NCI-H1105 (cell line): ENCODE data around the gene NOL4L.
A peak's percentile ranks its signal among the peaks of the same experiment; 100 is the strongest.

Experiments used
- DNase-seq: peaks from one replicate; lab custom pipeline; 2025; lab: John Stamatoyannopoulos, UW

Gene NOL4L

DNA sequence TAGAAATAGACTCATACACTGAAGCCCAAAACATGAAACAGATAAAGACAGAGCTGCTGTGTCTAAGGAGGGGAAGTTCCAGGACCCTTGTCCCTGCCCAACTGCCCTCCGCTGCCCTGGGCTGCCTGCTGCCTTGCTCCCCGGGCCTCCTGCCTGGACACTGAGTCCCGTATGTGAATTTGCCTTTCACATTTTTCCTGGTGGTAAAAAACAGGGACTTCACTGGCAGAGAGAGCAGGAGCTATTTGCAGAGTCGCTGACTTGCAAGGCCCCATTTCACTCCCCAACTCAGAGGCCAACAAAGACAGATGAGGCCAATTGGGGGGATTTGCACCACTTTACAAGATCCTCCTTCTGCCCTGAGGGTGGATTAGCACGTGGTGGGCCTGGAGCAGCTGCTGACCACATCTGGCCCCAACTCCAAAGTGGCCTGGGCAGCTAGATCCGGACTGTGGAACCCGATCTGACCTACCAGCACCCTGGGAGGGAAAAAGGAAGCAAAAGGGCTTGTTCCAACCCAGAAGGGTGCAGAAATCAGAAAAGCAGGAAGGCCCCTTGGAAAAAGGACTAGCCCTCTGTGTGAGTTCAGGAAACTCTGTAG, 61.4 kb downstream of the NOL4L start:
- DNase-seq, result no peak

DNA sequence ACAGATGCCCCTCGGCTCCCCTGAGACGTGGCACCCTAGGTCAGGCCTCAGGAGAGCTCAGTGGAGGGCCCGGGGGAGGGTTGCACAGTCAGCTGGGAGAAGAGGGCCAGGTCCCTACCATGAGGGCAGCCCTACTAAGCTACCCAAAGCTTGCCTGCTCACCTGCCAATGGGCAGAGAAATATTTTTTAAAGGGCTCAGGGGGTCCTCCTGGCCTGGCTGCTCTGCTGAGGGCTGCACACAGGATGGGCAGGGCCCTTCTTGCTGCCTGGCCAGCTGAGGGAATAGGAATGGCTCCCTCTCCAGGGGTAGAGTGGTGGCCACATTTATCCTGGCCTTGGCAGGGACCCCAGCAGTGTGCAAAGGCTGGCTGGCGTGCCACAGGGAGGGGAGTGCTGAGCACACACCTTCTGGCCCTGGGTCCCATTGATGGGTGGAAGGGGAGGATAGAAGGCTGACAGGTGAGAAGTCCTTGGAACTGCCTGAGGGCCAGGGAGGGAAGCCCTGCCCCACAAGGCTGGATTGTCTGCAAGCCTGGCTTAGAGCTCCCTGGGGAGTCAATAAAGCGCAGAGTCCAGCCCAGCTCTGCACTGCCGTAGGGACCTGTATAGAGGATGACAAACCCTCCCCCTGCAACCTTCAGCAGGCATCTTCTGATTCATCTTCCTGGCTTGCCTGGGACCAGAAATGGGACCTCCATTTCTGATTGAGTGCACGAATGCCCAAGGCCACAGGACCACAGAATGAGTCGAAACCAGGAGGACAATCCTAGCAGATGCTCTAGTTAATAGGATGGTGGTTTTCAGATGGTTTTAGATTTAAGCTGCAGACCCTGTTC, 62.1 kb downstream of the NOL4L start:
- DNase-seq, result peak; percentile 16

DNA sequence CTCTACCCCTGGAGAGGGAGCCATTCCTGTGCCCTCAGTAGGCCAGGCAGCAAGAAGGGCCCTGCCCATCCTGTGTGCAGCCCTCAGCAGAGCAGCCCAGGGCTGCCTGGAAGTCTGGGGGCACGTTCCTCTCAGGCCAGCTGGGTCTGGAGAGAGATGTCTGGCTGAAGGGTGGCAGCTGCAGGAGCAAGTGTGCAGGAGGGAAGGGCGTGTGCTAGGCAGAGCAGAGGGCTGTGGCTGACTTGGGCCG, 62.7 kb downstream of the NOL4L start:
- DNase-seq, result no peak

DNA sequence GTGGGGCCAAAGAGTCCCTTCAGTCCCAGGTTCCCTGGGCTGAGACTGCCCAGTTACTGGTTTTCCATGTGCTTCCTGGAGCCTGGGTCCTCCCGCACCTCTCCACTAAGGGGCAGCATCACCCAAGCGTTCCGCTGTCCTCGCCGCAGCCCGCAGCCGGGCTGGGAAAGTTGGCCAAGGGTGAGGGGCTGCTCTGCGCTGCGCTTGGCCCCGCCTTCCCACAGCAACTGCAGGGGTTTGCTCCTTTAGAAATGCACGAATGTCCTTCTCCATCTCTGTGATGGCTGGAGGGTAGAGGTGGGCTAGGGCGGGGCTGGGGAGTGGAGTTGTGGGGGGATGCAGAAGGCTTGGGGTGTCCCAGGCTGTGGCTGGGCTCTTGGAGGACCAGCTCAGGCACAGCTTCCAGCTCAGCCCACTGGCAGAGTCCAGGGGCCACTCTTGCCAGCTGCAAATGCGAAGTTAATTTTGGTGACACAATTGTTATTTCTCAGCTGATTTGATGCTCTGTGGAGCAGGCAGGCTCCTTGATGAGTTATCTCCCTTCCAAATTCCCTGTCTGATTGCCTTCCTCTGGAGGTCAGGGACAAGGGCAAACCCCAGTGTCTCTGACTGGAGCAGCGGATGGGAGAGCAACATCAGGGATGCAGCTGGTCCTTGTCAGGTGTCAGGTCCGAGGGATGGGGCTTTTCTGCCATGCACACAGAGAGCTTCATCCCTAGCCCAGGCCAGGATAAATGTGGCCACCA, 63.2 kb downstream of the NOL4L start:
- peak; percentile 73 for DNase-seq

DNA sequence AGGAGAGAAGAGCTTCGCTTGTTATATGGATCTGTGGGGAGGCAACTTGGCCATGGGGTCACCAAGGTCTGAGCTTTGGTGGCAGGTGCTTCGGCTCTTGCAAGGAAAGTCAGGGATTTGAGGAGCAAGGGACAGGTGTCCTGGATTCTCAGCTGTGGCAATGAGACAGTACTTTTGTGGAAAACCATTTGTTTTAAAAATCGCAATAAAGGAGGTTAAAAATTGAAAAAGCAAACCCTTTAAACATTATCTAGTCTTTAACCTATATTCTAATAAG, 64.3 kb downstream of the NOL4L start:
- no peak for DNase-seq

DNA sequence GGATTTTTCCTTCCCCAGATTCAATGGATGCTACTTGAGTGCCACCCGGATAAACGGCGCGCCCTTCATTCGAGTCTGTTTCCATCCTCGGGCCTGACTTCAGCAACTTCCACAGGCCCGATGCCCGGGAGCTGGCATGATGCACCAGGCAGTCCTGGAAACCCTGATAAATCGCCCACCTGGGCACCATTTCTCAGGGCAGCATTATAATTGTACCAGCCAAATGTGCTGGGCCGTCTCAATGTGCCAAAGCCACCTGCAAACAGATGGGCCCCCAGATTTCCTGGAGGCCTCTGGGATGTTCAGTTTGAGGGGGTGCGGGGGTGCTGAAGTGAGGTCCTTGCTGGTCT, 65.8 kb downstream of the NOL4L start:
- no peak for DNase-seq

DNA sequence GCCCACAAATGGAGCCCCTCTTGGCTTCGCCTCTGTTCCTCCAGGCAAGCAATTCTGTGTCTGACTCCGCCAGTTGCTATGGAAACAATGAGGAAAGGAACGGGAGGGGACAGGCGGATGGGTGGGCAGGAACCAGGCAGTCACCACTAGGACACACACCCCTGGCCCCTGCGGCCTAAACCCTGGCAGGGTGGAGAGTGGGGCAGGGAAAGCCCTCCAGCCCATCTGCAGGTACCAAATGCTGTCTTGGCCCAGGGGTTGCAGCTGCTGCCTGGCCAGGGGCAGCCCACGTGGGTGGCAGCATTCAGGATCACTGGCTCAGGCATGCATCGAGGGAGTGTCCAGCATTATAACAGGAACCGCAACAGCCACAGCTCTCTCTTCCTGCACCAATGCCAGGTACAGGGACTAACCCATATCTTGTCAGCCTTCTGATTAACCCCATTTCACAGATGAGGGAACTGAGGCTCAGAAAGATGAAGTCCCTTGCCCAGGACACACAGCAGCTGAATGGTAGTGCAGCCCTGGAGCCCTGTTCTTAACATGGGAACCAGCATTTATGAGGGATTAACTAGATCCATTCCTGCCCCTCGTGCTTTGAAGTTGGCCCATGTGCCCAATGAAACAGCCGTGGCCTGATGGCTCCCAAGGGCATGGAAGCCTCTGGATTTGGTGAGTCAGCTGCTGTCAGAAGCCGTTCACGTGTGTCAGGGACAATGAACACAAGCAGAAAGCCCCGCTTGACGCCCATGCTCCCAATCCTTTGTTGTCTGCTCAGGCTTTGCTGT, 66.3 kb downstream of the NOL4L start:
- no peak for DNase-seq

DNA sequence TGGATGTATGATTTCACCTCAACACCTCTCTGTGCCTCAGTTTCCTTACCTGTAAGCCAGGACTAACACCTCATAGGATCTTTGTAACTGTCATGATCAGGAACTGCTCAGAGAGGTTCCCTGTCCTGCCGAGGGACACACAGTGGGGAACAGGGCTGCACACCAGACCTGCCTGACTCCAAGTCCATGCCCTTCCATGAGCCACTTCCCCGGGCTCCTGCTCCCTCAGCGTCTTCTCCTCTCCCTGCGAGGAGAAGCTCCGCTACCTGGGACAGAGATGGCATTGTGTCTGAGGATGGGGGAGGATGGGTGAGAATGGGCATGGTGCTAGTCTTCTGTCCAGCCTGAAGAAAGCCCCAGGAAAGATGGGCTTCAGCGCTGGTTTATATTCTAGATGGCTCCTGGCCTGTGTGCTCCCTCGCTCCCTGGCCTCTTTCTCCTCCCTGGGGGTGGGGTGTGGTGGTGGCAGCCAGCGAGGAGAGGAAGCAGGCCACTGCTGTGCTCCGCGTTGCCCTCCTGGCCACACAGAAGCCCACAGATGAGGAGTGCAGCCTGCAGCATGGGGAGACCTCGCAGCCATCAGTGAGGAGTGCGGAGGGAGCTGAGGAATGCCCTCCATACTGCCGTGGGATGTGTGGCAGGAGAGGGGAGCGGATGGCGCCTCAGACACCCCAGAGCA, 67.1 kb downstream of the NOL4L start:
- DNase-seq, result no peak

DNA sequence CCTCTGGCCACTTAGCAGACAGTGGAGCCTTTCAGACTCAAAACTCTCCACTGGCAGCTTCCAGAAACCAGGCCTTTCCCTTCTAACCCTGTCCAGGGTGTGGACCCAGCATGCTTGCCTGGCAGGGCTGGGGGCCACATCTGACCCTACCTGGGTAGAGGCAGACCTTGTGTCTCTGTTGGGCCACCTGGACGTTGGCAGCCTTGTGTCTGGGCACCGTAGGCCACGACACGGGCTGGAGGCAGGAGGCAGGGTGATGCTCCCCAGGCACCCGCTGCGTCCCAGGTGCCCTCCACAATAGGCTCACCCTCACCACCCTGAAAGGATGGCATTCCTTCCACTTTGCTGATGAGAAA, 67.6 kb downstream of the NOL4L start:
- no peak for DNase-seq

DNA sequence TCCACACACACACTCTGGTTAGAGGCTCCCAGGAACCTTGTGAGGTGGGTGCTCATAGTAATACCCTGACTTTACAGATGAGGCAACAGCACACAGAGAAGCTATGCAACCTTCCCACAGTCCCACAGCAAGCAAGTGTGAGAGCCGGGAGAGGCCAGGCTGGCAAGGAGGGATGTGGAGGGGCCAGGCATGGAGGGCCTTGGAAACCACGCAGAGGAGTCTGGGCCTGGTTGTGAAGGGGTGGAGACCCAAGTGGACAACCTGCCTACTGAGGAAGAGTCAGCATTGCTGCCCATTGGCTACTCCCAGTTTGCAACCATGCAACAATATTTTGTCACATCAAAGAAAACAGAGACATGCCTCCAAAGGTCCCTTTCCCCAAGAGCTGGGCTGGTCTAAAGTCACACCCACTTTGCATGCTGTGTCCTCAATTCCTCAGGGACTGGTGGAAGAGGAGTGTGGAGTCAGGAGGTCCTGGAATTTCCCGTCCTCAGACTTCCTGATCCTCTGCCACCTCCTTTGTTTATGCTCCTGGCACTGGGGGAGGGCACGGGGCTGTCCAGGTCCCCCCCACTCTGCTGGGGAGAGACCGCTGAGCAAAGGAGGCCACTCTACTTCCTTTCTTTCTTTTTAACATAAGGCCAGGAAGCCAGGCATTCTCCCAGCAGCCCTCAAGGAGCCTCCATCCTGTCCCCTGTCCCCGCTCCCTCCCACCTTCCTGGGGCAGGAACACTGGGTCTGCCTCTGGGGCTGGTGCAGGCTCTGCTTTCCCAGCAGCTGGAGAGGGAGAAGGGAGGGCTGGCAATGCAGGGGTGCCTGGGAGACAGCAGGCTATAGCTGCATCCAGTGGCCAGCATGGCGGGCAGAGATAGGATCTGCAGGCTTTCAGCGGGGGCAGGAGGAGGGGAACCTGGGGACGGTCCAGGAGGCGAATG, 68.3 kb downstream of the NOL4L start:
- no peak for DNase-seq

DNA sequence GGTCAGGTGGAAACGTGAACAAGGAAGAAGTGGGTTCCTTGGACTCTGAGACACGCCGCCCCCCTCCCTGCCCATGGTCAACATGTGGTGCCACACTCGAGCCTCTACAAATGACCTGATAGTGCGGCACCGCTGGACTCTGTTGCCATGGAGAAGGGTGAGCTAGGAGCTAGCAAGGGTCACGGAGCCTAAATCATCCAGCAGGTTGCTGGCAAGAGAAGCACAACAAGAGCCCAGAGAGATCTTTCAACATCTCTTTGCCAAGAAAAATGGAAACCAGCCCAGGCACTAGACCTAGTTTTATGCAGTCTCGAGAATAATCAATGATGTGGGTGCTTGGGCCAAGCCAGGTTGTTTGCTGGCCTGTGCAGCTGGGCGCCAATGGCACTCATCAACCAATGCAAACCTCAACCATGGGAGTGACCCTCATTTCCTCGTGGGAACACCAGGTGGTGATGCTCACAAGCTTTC, 69.5 kb downstream of the NOL4L start:
- DNase-seq, result no peak

DNA sequence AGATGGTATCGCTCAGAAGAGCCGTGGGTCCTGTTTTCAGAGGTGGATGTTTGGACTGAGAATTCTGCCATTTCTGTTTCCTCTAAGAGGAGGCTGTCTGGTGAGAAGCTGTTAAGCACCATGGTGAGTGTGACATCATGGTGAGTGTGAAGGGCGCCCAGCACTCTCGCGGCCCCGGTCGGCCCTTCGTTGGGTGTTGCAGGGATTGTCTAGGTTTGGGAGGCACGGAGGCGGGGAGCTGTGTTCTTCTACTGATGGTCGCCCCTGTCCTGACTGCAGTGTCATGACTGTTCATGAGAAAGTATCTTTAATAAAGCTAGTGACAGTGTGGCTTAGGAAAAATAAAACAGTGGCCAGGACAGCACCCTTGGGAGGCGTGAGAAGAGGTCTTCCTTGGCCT, 70.4 kb downstream of the NOL4L start:
- no peak for DNase-seq

DNA sequence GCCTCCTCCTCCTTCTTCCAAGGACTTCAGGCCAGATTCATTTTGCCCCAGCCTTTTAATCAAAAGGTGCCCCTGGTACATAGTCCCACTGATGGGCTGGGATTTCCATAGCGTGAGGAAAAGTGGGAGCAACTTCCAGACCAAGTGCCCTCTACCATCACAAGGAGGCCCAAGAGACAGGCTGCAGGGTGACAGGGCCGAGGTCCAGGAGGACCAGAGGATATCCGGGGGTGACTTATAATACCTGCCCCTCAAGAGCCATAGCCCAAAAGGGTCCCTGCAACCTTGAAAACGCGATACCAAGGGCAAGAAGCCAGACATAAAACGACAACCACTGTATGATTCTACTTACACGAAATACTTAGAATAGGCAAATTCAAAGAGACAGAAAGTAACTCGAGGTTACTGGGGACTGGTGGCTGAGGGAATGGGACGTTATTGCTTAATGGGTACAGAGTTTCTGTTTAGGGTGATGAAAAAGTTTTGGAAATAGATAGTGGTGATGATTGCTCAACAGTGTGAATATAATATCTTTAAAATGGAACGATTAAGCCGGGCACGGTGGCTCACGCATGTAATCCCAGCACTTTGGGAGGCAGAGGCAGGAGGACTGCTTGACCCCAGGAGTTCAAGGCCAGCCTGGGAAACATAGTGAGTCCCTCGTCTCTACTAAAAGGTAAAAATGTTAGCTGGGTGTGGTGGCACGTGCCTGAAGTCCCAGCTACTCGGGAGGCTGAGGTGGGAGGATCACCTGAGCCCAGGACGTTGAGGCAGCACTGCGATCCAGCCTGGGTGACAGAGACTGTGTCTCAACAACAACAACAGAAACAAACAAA, 71.9 kb downstream of the NOL4L start:
- DNase-seq, result no peak

DNA sequence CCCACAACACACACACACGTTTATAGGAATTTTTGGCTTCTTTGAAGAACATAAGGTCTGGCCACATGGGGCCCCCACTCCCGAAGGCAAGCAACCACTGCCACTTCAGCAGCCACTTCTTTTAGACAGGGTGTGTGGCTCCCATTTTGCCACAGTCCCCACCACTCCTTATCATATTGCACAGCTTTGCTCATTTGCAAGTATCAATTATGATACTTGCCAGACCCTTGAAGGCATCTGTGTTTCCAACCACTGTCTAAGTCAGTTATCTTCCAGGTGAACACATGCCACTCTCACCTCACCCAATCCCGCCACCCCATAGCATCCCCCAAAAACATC, 73.1 kb downstream of the NOL4L start:
- DNase-seq, result no peak

DNA sequence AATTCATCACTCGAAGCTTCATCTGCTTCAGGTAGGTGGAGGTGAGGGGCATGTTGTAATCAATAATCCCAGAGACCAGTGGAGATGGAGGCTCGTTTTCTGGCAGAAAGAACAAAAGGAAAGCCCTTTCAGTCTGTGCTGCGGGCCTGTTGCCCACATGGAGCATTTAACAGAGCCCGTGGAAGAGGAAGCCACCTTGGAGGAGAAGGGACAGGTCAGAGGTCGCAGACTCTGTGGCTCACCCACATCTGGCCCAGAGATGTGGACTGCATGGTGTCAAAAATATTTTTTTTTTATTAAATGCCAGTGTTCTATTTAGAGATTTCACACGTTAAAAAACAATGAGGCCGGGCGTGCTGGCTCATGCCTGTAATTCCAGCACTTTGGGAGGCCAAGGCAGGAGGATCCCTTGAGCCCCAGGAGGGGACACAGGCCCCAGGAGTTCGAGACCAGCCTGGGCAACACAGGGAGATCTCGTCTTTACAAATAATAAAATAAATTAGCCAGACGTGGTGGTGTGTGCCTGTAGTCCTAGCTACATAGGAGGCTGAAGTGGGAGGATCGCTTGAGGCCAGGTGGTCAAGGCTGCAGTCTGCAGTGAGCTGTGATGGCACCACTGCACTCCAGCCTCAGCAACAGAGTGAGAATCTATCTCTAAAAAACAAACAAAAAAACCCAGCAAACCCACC, 73.6 kb downstream of the NOL4L start:
- no peak for DNase-seq

DNA sequence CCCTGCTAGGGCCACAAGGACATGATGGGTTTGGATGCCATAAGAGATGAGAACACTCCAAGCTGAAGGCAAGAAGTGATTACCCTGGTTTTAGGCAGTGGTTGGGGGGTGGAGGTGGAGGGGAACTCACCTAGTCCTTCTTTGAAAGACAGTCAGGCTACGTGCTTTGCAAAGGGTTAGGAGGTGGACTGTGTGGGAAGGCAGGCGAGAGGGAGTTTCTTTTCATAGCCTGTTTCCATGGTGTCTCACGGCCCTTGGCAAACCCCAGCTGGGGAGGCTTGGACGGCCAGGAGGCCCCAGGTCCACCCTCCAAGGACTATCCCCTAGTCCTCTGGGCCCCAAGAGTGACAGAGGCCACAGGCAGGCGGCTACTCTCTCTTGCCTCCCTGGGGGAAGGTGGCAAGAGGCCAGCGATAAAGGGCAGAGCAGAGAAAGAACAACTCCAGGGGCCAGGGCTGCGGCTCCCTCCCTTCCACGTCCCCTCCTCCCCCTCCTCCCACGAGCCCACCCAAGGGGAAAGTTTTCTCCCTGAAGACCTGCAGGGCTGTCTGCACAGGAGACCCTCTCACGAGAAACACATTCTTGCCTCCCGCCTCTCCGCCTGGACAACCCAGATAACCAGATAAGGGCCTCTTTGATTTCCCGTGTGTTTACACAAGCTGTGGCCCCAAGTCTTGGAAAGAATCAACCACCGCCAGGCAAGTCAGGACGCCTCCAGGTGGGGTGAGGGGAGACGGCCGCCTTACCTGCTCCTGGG, 74.4 kb downstream of the NOL4L start:
- DNase-seq, result peak; percentile 40

DNA sequence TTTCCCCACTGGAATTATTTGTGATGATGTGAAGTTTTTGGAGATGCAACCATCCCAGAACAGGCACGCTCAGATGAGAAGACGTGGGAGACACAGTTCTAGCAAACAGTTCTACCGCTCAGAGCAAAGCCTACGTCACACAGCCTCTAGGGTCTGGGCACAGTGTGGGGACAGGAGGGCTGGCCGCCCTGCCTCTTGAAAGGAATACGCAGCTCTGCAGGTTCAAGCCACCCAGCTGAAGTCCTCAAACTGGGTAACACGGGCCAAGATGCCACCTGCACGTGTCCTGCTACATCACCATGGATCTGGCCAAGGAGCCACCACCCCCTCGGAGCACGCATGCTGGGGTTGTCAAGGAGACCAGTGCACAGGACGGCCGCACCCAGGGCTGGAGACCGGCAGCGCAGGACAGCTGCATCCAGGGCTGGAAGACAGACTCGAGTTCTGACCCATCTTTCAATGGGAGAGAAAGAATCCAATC, 75.0 kb downstream of the NOL4L start:
- DNase-seq, result no peak

DNA sequence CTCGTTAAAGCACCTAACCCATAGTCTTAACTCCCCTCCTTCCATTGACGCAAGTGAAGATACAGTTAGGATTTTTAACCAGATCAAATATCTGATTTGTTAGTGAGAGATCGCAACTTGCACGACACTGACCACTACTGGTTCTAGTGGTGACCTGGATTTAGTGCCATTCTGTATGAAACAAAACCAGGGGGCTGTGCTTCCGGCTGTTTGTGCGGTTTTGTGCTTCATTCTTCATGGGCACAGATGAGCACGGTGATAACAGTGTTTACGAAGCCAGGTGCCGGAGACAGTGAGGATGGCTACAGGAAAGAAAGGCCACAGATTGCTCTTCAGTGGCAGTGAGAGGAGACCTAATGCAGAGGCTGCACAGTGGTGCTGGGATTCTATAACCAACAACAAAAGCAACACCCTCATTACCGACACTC, 75.5 kb downstream of the NOL4L start:
- no peak for DNase-seq

DNA sequence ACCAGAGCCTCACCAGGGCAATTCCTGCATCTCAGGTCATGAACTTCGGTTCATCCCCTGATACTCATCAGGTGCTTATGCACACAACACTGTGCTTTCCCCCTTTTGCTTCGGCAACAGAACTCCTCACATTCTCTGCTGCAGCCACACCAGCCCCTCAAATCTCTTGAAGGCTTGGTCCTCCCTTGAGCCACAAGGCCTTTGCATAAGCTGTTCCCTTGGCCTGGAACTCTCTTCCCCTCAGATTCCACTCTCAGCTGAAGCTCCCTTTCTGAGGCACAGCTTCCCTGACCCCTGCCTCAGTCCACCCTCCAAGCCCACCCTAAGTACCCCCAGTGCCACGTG, 76.4 kb downstream of the NOL4L start:
- DNase-seq, result no peak
